Osteoblast (primary cell): Measurements from ENCODE around the gene ABCC4. TPM values are rescaled to one million over a fixed set of nuclear protein-coding genes. Genes with fewer than 3 reads are reported as not detected.

ENCODE experiments used
- DNase-seq: peaks from one replicate; pipeline ENCODE4 v3.0.0; 2011; ENCODE audit warnings: low spot score, mixed read lengths; ENCODE audit not compliant: insufficient read length; ENCODE audit errors: missing footprints
- H2AFZ ChIP-seq: 2 replicates; pipeline ENCODE4 v1.6.0; 2011; ENCODE audit warnings: mild to moderate bottlenecking, low read length
- H3K27ac ChIP-seq: 2 replicates; pipeline ENCODE4 v1.5.1; 2011; ENCODE audit warnings: mild to moderate bottlenecking, low read depth, low read length, moderate library complexity
- H3K27me3 ChIP-seq: 2 replicates; pipeline ENCODE4 v1.6.0; 2012; ENCODE audit warnings: mild to moderate bottlenecking, control low read depth, inconsistent platforms, low read length, moderate library complexity; ENCODE audit not compliant: insufficient read depth
- H3K36me3 ChIP-seq: 2 replicates; pipeline ENCODE4 v1.5.1; 2011; ENCODE audit warnings: mild to moderate bottlenecking, low read length, control low read depth, moderate library complexity; ENCODE audit not compliant: insufficient read depth
- H3K4me1 ChIP-seq: 2 replicates; pipeline ENCODE4 v1.5.1; 2011; ENCODE audit warnings: mild to moderate bottlenecking, low read length, control low read depth, moderate library complexity; ENCODE audit not compliant: insufficient read depth
- H3K4me2 ChIP-seq: 2 replicates; pipeline ENCODE4 v1.6.0; 2011; ENCODE audit warnings: mild to moderate bottlenecking, low read length; ENCODE audit not compliant: insufficient read depth
- H3K4me3 ChIP-seq: fragments of 200-600 bp; sonication (generic); 3 replicates; pipeline ENCODE4 v1.5.1; 2012; ENCODE audit warnings: mild to moderate bottlenecking, low read length, inconsistent platforms; ENCODE audit not compliant: insufficient read depth
- H3K79me2 ChIP-seq: 2 replicates; pipeline ENCODE4 v1.6.0; 2012; ENCODE audit warnings: mild to moderate bottlenecking, low read length, control low read depth, inconsistent platforms; ENCODE audit not compliant: insufficient read depth
- H3K9me3 ChIP-seq: 2 replicates; pipeline ENCODE4 v1.5.1; 2011; ENCODE audit warnings: low read depth, low read length, control low read depth
- H4K20me1 ChIP-seq: 2 replicates; pipeline ENCODE4 v1.6.0; 2012; ENCODE audit warnings: mild to moderate bottlenecking, low read length, control low read depth; ENCODE audit not compliant: insufficient read depth
- CTCF ChIP-seq: IDR thresholded peaks from 2 replicates; pipeline ENCODE4 v1.5.1; 2011; ENCODE audit warnings: mild to moderate bottlenecking, low read depth, low read length, moderate library complexity; ENCODE audit errors: extremely low read depth
- total RNA-seq: library from RNA; depleted of rRNA; stranded (reverse); fragments of >200 nt; gene quantifications from 2 replicates; pipeline ENCODE4 v1.2.3, GENCODE V29; 2012

The ABCC4 gene
- total RNA-seq, 1 donor = 27.5 TPM

GRCh38 chr13:95323930-95324662 is 22.8 kb upstream of the ABCC4 start:
- no peaks in the 10 kb centered on the region for H3K36me3 ChIP-seq
- peaks cover 4% of the 10 kb centered on the region for H3K27me3 ChIP-seq
- H4K20me1 ChIP-seq = no peaks in the 10 kb centered on the region
- DNase-seq = no peak
- no peaks in the 10 kb centered on the region for H3K9me3 ChIP-seq
- H3K4me3 ChIP-seq = no peak overlapping the region
- H2AFZ ChIP-seq = no peak overlapping the region
- no peak overlapping the region for H3K4me2 ChIP-seq
- H3K4me1 ChIP-seq = no peaks in the 10 kb centered on the region
- no peak for TF ChIP-seq CTCF
- no peaks in the 10 kb centered on the region for H3K79me2 ChIP-seq
- no peak overlapping the region for H3K27ac ChIP-seq

- Histone ChIP-seq H3K27ac (no peak overlapping the region), H3K79me2 (no peaks in the 10 kb centered on the region), H3K4me2 (no peak overlapping the region), H3K9me3 (no peaks in the 10 kb centered on the region), H3K27me3 (peaks cover 4% of the 10 kb centered on the region), H4K20me1 (no peaks in the 10 kb centered on the region), H2AFZ (no peak overlapping the region), H3K36me3 (no peaks in the 10 kb centered on the region), H3K4me3 (no peak overlapping the region), H3K4me1 (no peaks in the 10 kb centered on the region)
- peak; percentile 74 for DNase-seq
- no peak for TF ChIP-seq CTCF
These were observed 18.5 kb upstream of the ABCC4 start for GRCh38 chr13:95319551-95320274.

- Histone ChIP-seq H3K27ac (no peak overlapping the region), H4K20me1 (no peaks in the 10 kb centered on the region), H3K9me3 (no peaks in the 10 kb centered on the region), H3K4me1 (no peaks in the 10 kb centered on the region), H3K4me2 (no peak overlapping the region), H3K4me3 (no peak overlapping the region), H3K79me2 (no peaks in the 10 kb centered on the region), H3K27me3 (peaks cover 4% of the 10 kb centered on the region), H2AFZ (no peak overlapping the region), H3K36me3 (no peaks in the 10 kb centered on the region)
- no peak for TF ChIP-seq CTCF
- no peak for DNase-seq
These were observed 16.1 kb upstream of the ABCC4 start for GRCh38 chr13:95317039-95317989.
